GM18526 (cell line): ENCODE measurements around the gene SUSD6.

ENCODE experiments used
- POLR2A ChIP-seq: IDR thresholded peaks from 3 replicates; pipeline ENCODE4 v1.6.1; 2011; ENCODE audit not compliant: insufficient read length; ENCODE audit errors: extremely low read depth

The SUSD6 gene

GRCh38 chr14:69612783-69613130 is 1.4 kb downstream of the SUSD6 start:
- TF ChIP-seq POLR2A: no peak

- no peak for TF ChIP-seq POLR2A
These were observed 2.1 kb downstream of the SUSD6 start for GRCh38 chr14:69613312-69614073.

DNA sequence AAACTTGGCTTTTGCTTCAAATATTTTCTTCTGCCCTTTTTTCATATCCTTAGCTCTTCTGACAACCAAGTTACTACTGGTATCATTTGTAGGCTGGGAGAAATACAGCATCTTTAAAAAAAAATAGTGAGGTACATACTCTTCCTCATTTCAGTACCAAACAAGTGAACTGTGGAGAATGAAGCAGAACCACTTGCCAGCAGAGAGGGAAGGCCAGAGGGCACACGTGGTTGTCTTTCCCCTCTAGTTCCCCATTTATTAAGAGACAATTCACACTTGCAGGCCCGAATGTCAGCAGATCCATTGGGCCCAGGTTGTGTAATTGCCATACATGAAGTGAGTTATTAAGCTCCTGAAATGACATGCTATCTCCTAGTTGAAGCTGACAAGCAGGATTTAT is 3.2 kb downstream of the SUSD6 start:
- TF ChIP-seq POLR2A: no peak

DNA sequence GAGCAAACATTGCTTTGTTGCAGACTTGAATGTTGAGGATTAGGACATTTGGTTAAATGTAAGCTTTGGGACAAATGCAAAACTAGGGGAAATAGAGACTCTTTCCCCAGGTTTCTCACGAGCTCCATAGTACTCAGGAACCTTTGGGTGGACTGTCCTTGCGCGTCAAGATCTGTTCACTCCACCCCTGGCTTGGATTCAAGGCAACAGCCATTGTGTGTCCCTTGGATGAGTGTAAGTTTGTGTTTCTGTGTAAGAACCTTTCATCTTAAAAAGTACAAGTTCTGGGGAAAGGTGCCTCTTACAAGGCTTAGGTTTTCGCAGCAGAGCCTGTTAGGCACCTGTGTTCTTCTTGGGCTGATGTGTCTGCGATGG is 3.7 kb downstream of the SUSD6 start:
- no peak for TF ChIP-seq POLR2A

DNA sequence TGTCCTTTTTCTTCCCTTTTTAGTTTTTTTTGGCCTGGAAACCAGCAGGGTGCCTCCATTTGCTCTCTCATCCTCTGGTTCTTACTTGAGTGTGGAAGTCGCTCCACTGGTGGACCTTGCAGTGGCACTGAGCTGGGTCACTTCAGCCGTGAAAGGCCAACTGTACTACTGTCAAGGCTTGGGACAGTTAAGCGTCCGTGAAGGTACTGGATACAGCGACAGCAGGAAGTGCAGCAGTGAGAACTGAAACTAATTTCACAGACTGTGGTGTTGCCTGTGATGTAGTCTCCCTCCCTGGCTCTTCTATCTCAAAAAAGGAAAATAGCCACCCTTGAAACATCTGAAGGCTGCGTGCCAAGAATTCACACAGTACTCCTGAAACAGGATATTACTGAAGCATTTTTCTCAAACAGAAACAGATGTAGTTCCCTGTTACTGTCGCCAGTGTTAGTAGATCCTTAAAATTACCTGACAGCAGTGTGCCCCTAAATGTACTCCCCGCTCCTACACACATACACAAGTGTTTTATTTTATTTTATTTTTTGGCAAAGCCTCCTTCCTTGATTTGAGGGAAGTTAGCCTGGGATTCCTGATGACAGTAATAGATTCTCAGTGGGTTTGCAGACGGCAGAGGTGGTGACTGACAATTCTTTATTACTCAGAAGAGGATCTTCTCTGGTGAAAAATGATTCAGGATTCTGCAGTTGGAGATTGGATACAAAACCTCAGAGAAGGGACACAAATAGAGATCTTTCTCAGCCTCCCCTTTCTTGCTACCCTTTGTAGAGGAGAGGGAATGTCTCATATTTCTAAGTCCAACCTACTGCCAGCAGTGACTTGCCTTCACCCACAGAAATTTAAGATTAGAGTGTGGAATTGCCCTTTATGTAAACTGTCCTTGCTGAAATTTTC is 4.4 kb downstream of the SUSD6 start:
- TF ChIP-seq POLR2A: peak; percentile 32

DNA sequence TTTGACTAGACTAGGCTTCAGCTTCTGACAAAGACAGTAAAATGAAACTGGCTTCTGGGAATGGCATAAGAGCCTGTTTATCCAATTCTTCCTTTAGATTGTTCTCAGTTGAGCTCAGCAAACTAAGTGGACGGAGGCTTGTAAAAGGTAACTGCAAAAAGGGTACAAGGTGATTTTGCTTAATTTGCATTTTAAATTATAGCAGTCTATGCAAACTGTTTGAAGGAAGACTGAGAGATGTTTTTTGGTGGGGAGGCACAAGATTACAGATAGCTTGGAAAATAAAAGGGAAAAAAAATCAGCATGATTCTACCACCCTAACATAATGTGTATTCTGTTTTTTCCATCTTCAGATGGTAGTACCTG is 5.0 kb downstream of the SUSD6 start:
- no peak for TF ChIP-seq POLR2A

GRCh38 chr14:69617796-69618195 is 6.4 kb downstream of the SUSD6 start:
- no peak for TF ChIP-seq POLR2A

DNA sequence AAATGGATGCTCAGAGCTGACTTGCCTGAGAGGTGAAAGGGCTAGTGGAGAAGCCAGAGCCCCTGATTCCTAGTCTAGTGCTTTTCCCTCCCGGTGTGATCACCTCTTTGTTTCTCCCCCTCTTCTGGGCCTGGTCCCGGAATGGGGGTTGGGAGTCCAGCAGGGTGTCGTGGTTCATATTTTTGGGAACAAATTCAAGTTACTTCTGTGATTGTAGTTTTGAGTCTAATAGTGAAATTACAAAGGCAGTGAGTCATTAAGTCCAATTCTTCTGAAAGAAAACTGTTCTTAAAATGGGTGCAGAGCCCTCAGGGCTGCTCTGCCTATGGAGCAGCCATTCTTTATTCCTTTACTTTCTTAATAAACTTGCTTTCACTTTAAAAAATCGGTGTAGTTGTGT is 7.6 kb downstream of the SUSD6 start:
- no peak for TF ChIP-seq POLR2A

DNA sequence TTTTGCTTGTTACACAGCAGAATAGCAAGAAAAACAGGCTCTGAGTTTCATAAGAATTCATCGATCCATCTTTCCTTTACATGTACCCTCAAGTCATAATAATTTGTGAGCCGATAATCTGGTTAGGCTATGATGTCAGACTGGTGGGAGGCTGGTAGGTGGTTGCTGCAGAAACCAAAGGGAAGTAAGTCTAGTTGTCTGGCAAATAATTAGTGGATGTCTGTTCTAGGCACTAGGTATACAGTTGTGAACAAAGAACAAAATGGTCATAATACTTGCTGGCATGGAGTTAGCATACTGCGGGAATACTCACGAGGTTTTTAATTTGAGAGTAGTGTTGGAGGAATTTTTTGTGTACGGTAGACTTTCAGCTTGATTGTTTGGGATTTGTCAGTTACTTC is 8.8 kb downstream of the SUSD6 start:
- TF ChIP-seq POLR2A: no peak

DNA sequence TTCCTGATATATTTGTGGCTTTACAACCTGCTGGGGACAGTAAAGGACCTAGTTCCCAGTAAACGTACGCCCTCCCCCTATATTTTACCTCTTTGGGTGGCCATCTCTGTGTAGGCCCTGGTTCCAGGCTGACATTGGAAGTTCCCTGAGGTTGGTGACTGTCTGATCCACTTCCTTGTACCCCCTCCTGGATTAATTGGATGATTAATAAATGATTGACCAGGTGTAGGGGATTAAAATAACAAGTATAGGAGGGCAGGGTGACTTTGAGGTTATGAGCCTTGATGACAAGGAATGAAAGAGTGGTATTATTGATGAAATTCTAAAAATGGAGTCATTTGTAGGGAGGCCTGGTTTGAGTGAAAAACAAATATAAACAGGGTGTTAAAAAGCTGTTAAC is 9.6 kb downstream of the SUSD6 start:
- TF ChIP-seq POLR2A: no peak

GRCh38 chr14:69624136-69624535 is 12.7 kb downstream of the SUSD6 start:
- no peak for TF ChIP-seq POLR2A

- TF ChIP-seq POLR2A: peak; percentile 30
These were observed 14.1 kb downstream of the SUSD6 start for GRCh38 chr14:69625299-69626131.

GRCh38 chr14:69626132-69626500 is 14.7 kb downstream of the SUSD6 start:
- TF ChIP-seq POLR2A: no peak

DNA sequence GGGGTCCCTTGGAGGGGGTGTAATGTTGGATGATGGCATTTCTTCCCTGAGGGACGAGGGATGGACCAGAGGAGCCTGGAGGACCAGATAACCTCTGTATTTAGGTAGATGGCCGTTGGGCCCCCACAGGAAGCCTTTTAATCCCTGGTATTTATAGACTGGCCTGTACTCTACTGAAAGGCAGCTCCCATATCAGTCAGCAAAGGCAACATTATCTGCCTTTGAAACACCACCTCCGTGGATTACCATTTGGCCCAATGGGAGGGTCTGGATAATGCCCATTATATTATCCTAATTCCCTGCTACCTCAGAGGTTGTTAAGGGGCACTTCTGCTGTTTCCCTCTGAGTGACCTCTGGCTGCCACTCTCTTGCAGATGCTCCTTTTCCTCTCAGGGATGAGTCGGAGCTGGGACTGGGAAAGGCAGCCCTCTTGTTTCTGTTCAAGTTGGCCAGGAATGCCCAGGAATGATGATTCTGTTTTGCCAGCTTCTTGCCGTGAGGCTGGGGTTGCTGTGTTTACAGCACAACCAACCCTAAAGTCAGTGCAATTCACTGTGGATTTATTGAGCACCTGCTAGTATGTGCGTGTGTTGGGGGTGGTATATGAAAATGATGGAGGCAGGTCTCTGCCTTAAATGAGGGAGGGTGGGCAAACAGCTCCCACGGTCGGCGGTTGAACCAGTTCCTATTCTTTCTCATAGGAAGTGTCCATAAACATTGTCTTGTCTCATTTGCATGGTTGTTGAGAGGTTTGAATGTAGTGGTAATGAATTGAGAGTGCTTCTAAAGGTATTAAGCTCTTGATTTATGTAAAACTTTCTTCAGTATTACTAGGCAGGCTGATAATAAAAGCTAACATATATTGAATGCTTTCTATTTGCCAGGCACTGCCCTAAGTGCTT is 18.1 kb downstream of the SUSD6 start:
- TF ChIP-seq POLR2A: no peak

GRCh38 chr14:69630360-69630759 is 19.0 kb downstream of the SUSD6 start:
- no peak for TF ChIP-seq POLR2A
